Measurements from ENCODE around the gene RPN1. TPM values are rescaled to one million over a fixed set of nuclear protein-coding genes. Genes with fewer than 3 reads are reported as not detected.

Gene RPN1
- total and polyA plus RNA-seq, 2 of the 13 experiments (the other 11 are each of a cell fraction or from before 2014, with no cell fraction given): 290 to 342 TPM

DNA sequence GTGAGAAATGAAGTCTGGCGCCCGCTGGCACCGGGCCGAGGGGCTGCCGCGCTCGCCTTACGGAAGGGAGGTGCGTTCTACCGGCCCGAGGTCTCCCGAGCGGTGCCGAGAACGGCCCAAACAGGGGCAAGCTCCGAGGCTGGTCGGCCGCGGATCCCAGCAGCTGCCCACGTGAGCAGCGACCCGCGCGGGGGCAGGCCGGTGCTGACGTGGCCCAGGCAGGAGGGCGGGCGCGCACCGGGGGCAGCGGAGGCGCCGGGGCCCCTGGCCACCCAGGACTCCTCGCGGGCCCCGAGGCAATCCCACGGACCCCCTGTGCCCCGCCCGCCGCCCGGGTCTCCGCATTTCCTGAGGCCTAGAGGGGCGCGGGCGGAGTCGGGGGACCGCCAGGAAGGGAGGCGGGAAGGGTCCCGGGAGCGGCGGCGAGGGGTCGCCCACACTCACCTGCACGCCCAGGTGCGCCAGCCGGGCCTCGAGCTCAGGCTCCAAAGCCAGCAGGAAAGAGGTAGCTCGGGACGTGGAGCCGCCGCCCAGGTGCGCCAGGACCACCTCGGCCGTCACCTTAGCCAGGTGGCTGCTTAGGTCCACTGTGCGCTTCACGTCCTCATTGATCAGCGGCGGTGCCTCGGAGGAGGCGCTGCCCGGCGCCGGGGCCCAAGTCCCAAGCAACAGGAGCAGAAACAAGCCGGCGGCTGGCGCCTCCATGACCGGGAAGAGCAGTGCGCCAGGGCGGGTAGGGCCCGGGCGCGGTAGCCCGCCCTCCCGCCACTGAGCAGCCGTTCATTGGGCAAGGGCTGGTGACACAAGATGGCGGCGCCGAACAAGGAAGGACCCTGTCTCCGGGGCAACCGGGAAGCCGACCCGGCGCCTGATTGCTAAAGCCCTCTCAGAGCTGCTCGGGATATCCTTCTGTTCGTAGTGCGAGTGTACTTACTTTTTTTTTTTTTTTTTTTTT lies at the start of gene RPN1 (continued):
- no peak for TF ChIP-seq ZBTB49 (CRISPR knock-in tag; IDR thresholded peaks at IDR 0.05; ENCODE audit: borderline replicate concordance)
- TF ChIP-seq, protein P1, sequence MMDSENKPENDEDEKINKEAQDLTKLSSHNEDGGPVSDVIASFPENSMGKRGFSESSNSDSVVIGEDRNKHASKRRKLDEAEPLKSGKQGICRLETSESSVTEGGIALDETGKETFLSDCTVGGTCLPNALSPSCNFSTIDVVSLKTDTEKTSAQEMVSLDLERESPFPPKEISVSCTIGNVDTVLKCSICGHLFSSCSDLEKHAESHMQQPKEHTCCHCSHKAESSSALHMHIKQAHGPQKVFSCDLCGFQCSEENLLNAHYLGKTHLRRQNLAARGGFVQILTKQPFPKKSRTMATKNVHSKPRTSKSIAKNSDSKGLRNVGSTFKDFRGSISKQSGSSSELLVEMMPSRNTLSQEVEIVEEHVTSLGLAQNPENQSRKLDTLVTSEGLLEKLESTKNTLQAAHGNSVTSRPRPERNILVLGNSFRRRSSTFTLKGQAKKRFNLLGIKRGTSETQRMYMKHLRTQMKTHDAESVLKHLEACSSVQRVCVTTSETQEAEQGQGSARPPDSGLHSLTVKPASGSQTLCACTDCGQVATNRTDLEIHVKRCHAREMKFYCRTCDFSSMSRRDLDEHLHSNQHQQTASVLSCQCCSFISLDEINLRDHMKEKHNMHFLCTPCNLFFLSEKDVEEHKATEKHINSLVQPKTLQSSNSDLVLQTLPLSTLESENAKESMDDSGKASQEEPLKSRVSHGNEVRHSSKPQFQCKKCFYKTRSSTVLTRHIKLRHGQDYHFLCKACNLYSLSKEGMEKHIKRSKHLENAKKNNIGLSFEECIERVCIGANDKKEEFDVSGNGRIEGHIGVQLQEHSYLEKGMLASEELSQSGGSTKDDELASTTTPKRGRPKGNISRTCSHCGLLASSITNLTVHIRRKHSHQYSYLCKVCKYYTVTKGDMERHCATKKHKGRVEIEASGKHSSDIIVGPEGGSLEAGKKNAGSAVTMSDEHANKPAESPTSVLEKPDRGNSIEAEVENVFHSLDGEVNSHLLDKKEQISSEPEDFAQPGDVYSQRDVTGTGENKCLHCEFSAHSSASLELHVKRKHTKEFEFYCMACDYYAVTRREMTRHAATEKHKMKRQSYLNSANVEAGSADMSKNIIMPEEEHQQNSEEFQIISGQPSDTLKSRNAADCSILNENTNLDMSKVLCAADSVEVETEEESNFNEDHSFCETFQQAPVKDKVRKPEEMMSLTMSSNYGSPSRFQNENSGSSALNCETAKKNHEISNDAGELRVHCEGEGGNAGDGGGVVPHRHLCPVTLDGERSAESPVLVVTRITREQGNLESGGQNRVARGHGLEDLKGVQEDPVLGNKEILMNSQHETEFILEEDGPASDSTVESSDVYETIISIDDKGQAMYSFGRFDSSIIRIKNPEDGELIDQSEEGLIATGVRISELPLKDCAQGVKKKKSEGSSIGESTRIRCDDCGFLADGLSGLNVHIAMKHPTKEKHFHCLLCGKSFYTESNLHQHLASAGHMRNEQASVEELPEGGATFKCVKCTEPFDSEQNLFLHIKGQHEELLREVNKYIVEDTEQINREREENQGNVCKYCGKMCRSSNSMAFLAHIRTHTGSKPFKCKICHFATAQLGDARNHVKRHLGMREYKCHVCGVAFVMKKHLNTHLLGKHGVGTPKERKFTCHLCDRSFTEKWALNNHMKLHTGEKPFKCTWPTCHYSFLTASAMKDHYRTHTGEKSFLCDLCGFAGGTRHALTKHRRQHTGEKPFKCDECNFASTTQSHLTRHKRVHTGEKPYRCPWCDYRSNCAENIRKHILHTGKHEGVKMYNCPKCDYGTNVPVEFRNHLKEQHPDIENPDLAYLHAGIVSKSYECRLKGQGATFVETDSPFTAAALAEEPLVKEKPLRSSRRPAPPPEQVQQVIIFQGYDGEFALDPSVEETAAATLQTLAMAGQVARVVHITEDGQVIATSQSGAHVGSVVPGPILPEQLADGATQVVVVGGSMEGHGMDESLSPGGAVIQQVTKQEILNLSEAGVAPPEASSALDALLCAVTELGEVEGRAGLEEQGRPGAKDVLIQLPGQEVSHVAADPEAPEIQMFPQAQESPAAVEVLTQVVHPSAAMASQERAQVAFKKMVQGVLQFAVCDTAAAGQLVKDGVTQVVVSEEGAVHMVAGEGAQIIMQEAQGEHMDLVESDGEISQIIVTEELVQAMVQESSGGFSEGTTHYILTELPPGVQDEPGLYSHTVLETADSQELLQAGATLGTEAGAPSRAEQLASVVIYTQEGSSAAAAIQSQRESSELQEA (CRISPR knock-in tag; IDR thresholded peaks at IDR 0.05; ENCODE audit: not compliant biosample characterization): no peak
- TF ChIP-seq, protein P2, sequence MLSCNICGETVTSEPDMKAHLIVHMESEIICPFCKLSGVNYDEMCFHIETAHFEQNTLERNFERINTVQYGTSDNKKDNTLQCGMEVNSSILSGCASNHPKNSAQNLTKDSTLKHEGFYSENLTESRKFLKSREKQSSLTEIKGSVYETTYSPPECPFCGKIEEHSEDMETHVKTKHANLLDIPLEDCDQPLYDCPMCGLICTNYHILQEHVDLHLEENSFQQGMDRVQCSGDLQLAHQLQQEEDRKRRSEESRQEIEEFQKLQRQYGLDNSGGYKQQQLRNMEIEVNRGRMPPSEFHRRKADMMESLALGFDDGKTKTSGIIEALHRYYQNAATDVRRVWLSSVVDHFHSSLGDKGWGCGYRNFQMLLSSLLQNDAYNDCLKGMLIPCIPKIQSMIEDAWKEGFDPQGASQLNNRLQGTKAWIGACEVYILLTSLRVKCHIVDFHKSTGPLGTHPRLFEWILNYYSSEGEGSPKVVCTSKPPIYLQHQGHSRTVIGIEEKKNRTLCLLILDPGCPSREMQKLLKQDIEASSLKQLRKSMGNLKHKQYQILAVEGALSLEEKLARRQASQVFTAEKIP (CRISPR knock-in tag; IDR thresholded peaks at IDR 0.05; ENCODE audit: borderline replicate concordance): no peak
- no peak for TF ChIP-seq ZNF101 (CRISPR knock-in tag; IDR thresholded peaks at IDR 0.05; ENCODE audit: borderline replicate concordance, low read depth)
- TF ChIP-seq HOXA3 (CRISPR knock-in tag; IDR thresholded peaks at IDR 0.05): peak; percentile 88
- TF ChIP-seq ZNF710 (CRISPR knock-in tag; IDR thresholded peaks at IDR 0.05; ENCODE audit: borderline replicate concordance): no peak
- no peak for TF ChIP-seq MEIS1 (CRISPR knock-in tag; IDR thresholded peaks at IDR 0.05; ENCODE audit: borderline replicate concordance)
- no peak for TF ChIP-seq RCOR2 (CRISPR knock-in tag; IDR thresholded peaks at IDR 0.05)
- TF ChIP-seq ZNF547 (CRISPR knock-in tag; IDR thresholded peaks at IDR 0.05): 0 out of 2 replicates have a peak, but pooled peaks have one; percentile 41
- TF ChIP-seq CAMTA2 (CRISPR knock-in tag; IDR thresholded peaks at IDR 0.05; ENCODE audit: borderline replicate concordance): peak; percentile 67; the same call in 1 of the 2 replicates
- no peak for TF ChIP-seq IKZF4 (CRISPR knock-in tag; IDR thresholded peaks at IDR 0.05; ENCODE audit: borderline replicate concordance, low read depth, not compliant biosample characterization)
- peak; percentile 61; the same call in 1 of the 2 replicates for TF ChIP-seq TBX2 (CRISPR knock-in tag; IDR thresholded peaks at IDR 0.05; ENCODE audit: borderline replicate concordance)

All from HepG2 (cell line).